HG02763 (cell line): ENCODE results near the gene TM9SF4.
"Not testable (repeated sequence)": the region's sequence is repeated elsewhere in the genome, so short reads cannot be mapped to it uniquely, and the experiment has no call there.

Experiments used
- ATAC-seq: cut with Tn5 transposase; IDR thresholded peaks from one replicate; pipeline ENCODE4 v1.9.1; 2021; ENCODE audit warnings: mild to moderate bottlenecking, moderate library complexity; ENCODE audit not compliant: unreplicated experiment

The TM9SF4 gene

GRCh38 chr20:32188376-32189122 is 79.0 kb downstream of the TM9SF4 start:
- ATAC-seq = no peak

- ATAC-seq = no peak
These were observed 79.6 kb downstream of the TM9SF4 start for GRCh38 chr20:32189123-32189410.

- no peak for ATAC-seq
These were observed 80.4 kb downstream of the TM9SF4 start for GRCh38 chr20:32189691-32190615.

GRCh38 chr20:32190616-32191415 is 81.3 kb downstream of the TM9SF4 start:
- ATAC-seq = no peak

- no peak for ATAC-seq
These were observed 81.9 kb downstream of the TM9SF4 start for GRCh38 chr20:32191422-32191821.

- no peak for ATAC-seq
These were observed 82.4 kb downstream of the TM9SF4 start for GRCh38 chr20:32191873-32192272.

- ATAC-seq = no peak
These were observed 83.2 kb downstream of the TM9SF4 start for GRCh38 chr20:32192698-32193097.

- ATAC-seq = not testable (repeated sequence)
These were observed 83.8 kb downstream of the TM9SF4 start for GRCh38 chr20:32193336-32193735.

GRCh38 chr20:32193996-32194395 is 84.5 kb downstream of the TM9SF4 start:
- no peak for ATAC-seq

- no peak for ATAC-seq
These were observed 86.1 kb downstream of the TM9SF4 start for GRCh38 chr20:32195581-32195980.

GRCh38 chr20:32196613-32197012 is 87.1 kb downstream of the TM9SF4 start:
- not testable (repeated sequence) for ATAC-seq

GRCh38 chr20:32197136-32197535 is 87.6 kb downstream of the TM9SF4 start:
- ATAC-seq = not testable (repeated sequence)

GRCh38 chr20:32199006-32199405 is 89.5 kb downstream of the TM9SF4 start:
- ATAC-seq = no peak

- ATAC-seq = no peak
These were observed 91.9 kb downstream of the TM9SF4 start for GRCh38 chr20:32201296-32201976.

- ATAC-seq = no peak
These were observed 92.5 kb downstream of the TM9SF4 start for GRCh38 chr20:32201977-32202363.

GRCh38 chr20:32203356-32204204 is 94.1 kb downstream of the TM9SF4 start:
- ATAC-seq = no peak

GRCh38 chr20:32204205-32205109 is 94.9 kb downstream of the TM9SF4 start:
- ATAC-seq = no peak

- ATAC-seq = no peak
These were observed 95.8 kb downstream of the TM9SF4 start for GRCh38 chr20:32205110-32205842.
